ENCODE results near the gene ITGB4.

The ITGB4 gene

GRCh38 chr17:75727391-75727790 is 6.1 kb downstream of the ITGB4 start:
- H3K4me3 ChIP-seq (ENCODE audit: control insufficient read depth in 1 of 7, extremely low read depth in 1 of 7, insufficient read depth in 4 of 7, low read depth in 2 of 7, low read length in 6 of 7): no peak overlapping the region
- H3K27me3 ChIP-seq (replicated peaks in 2 of 5; ENCODE audit: control insufficient read depth in 4 of 5, insufficient read depth in 5 of 5, low read length in 4 of 5): no peaks in the 10 kb centered on the region
- 93% methylated on average over 14 of the region's 18 CpGs for WGBS (ENCODE audit: insufficient coverage)
- no peak for DNase-seq
- H3K4me1 ChIP-seq (ENCODE audit: control extremely low read depth in 1 of 4, control insufficient read depth in 4 of 4, insufficient read depth in 4 of 4, low read length in 3 of 4): no peaks in the 10 kb centered on the region
- H3K27ac ChIP-seq (ENCODE audit: insufficient read depth in 1 of 2, low read depth in 1 of 2, low read length in 2 of 2, poor library complexity in 1 of 2, severe bottlenecking in 2 of 2): no peak overlapping the region
- CTCF ChIA-PET: interaction anchor here (0.6 to 8.4 kb wide), 6 partner anchors 13 to 624 kb away, joined by 3 to 41 read pairs (median 3); no protein-coding TSS in a partner anchor
- POLR2A ChIA-PET: no interaction called here
- no peaks in the 10 kb centered on the region for H3K9me3 ChIP-seq (ENCODE audit: control extremely low read depth in 1 of 5, control insufficient read depth in 4 of 5, insufficient read depth in 2 of 5, low read depth in 1 of 5, low read length in 4 of 5)
- no peaks in the 10 kb centered on the region for H3K36me3 ChIP-seq (ENCODE audit: control insufficient read depth in 4 of 4, insufficient read depth in 4 of 4, low read length in 3 of 4)

- no peak overlapping the region for H3K27ac ChIP-seq (ENCODE audit: insufficient read depth in 1 of 2, low read depth in 1 of 2, low read length in 2 of 2, poor library complexity in 1 of 2, severe bottlenecking in 2 of 2)
- CTCF ChIA-PET: interaction anchor here (0.6 to 8.4 kb wide), 5 partner anchors 9 to 96 kb away, joined by 3 to 41 read pairs (median 3); partner anchors contain the start of gene SMIM5
- no peak overlapping the region for H3K4me3 ChIP-seq (ENCODE audit: control insufficient read depth in 1 of 7, extremely low read depth in 1 of 7, insufficient read depth in 4 of 7, low read depth in 2 of 7, low read length in 6 of 7)
- POLR2A ChIA-PET: interaction anchor here (1.2 kb wide), 1 partner anchor 9 kb away, joined by 3 read pairs; no protein-coding TSS in a partner anchor
- no peaks in the 10 kb centered on the region for H3K27me3 ChIP-seq (replicated peaks in 2 of 5; ENCODE audit: control insufficient read depth in 4 of 5, insufficient read depth in 5 of 5, low read length in 4 of 5)
- WGBS (ENCODE audit: insufficient coverage): 94% methylated on average over 7 of the region's 7 CpGs
- peaks cover 0 to under 1% (median 0%) of the 10 kb centered on the region in 4 experiments for H3K4me1 ChIP-seq (ENCODE audit: control extremely low read depth in 1 of 4, control insufficient read depth in 4 of 4, insufficient read depth in 4 of 4, low read length in 3 of 4)
- H3K9me3 ChIP-seq (ENCODE audit: control extremely low read depth in 1 of 5, control insufficient read depth in 4 of 5, insufficient read depth in 2 of 5, low read depth in 1 of 5, low read length in 4 of 5): no peaks in the 10 kb centered on the region
- no peaks in the 10 kb centered on the region for H3K36me3 ChIP-seq (ENCODE audit: control insufficient read depth in 4 of 4, insufficient read depth in 4 of 4, low read length in 3 of 4)
- no peak for DNase-seq
Measured at GRCh38 chr17:75729351-75729750, 8.1 kb downstream of the ITGB4 start.

- no peaks in the 10 kb centered on the region for H3K36me3 ChIP-seq (ENCODE audit: control insufficient read depth in 4 of 4, insufficient read depth in 4 of 4, low read length in 3 of 4)
- H3K4me3 ChIP-seq (ENCODE audit: control insufficient read depth in 1 of 7, extremely low read depth in 1 of 7, insufficient read depth in 4 of 7, low read depth in 2 of 7, low read length in 6 of 7): no peak overlapping the region
- H3K27ac ChIP-seq (ENCODE audit: insufficient read depth in 1 of 2, low read depth in 1 of 2, low read length in 2 of 2, poor library complexity in 1 of 2, severe bottlenecking in 2 of 2): no peak overlapping the region
- no peak for DNase-seq
- no peaks in the 10 kb centered on the region for H3K9me3 ChIP-seq (ENCODE audit: control extremely low read depth in 1 of 5, control insufficient read depth in 4 of 5, insufficient read depth in 2 of 5, low read depth in 1 of 5, low read length in 4 of 5)
- H3K4me1 ChIP-seq (ENCODE audit: control extremely low read depth in 1 of 4, control insufficient read depth in 4 of 4, insufficient read depth in 4 of 4, low read length in 3 of 4): peaks cover 0 to 5% (median 1%) of the 10 kb centered on the region in 4 experiments
- WGBS (ENCODE audit: insufficient coverage): 97% methylated on average over 17 of the region's 24 CpGs
- POLR2A ChIA-PET: interaction anchor here (1.2 kb wide), 1 partner anchor 10 kb away, joined by 3 read pairs; no protein-coding TSS in a partner anchor
- no peaks in the 10 kb centered on the region for H3K27me3 ChIP-seq (replicated peaks in 2 of 5; ENCODE audit: control insufficient read depth in 4 of 5, insufficient read depth in 5 of 5, low read length in 4 of 5)
- CTCF ChIA-PET: interaction anchor here (0.6 to 8.4 kb wide), 6 partner anchors 8 to 97 kb away, joined by 3 to 41 read pairs (median 4); partner anchors contain the start of gene SMIM5
Measured at GRCh38 chr17:75730065-75730464, 8.8 kb downstream of the ITGB4 start.

GRCh38 chr17:75731086-75731715 is 9.9 kb downstream of the ITGB4 start:
- H3K27ac ChIP-seq (ENCODE audit: insufficient read depth in 1 of 2, low read depth in 1 of 2, low read length in 2 of 2, poor library complexity in 1 of 2, severe bottlenecking in 2 of 2): no peak overlapping the region
- POLR2A ChIA-PET: interaction anchor here (0.5 kb wide), 1 partner anchor 38 kb away, joined by 3 read pairs; no protein-coding TSS in a partner anchor
- H3K27me3 ChIP-seq (replicated peaks in 2 of 5; ENCODE audit: control insufficient read depth in 4 of 5, insufficient read depth in 5 of 5, low read length in 4 of 5): no peaks in the 10 kb centered on the region
- CTCF ChIA-PET: interaction anchor here (0.7 to 8.4 kb wide), 3 partner anchors 18 to 95 kb away, joined by 3 to 41 read pairs (median 5); no protein-coding TSS in a partner anchor
- H3K4me1 ChIP-seq (ENCODE audit: control extremely low read depth in 1 of 4, control insufficient read depth in 4 of 4, insufficient read depth in 4 of 4, low read length in 3 of 4): peaks cover 0 to 5% (median 1%) of the 10 kb centered on the region in 4 experiments
- H3K36me3 ChIP-seq (ENCODE audit: control insufficient read depth in 4 of 4, insufficient read depth in 4 of 4, low read length in 3 of 4): no peaks in the 10 kb centered on the region
- H3K9me3 ChIP-seq (ENCODE audit: control extremely low read depth in 1 of 5, control insufficient read depth in 4 of 5, insufficient read depth in 2 of 5, low read depth in 1 of 5, low read length in 4 of 5): no peaks in the 10 kb centered on the region
- H3K4me3 ChIP-seq (ENCODE audit: control insufficient read depth in 1 of 7, extremely low read depth in 1 of 7, insufficient read depth in 4 of 7, low read depth in 2 of 7, low read length in 6 of 7): no peak overlapping the region
- DNase-seq: no peak
- 96% methylated on average over 26 of the region's 26 CpGs for WGBS (ENCODE audit: insufficient coverage)

GRCh38 chr17:75731716-75732498 is 10.6 kb downstream of the ITGB4 start:
- no peaks in the 10 kb centered on the region for H3K36me3 ChIP-seq (ENCODE audit: control insufficient read depth in 4 of 4, insufficient read depth in 4 of 4, low read length in 3 of 4)
- H3K27ac ChIP-seq (ENCODE audit: insufficient read depth in 1 of 2, low read depth in 1 of 2, low read length in 2 of 2, poor library complexity in 1 of 2, severe bottlenecking in 2 of 2): no peak overlapping the region
- no peaks in the 10 kb centered on the region for H3K9me3 ChIP-seq (ENCODE audit: control extremely low read depth in 1 of 5, control insufficient read depth in 4 of 5, insufficient read depth in 2 of 5, low read depth in 1 of 5, low read length in 4 of 5)
- POLR2A ChIA-PET: no interaction called here
- 97% methylated on average over 25 of the region's 31 CpGs for WGBS (ENCODE audit: insufficient coverage)
- no peaks in the 10 kb centered on the region for H3K27me3 ChIP-seq (replicated peaks in 2 of 5; ENCODE audit: control insufficient read depth in 4 of 5, insufficient read depth in 5 of 5, low read length in 4 of 5)
- H3K4me1 ChIP-seq (ENCODE audit: control extremely low read depth in 1 of 4, control insufficient read depth in 4 of 4, insufficient read depth in 4 of 4, low read length in 3 of 4): peaks cover 0 to 5% (median 1%) of the 10 kb centered on the region in 4 experiments
- CTCF ChIA-PET: interaction anchor here (0.7 to 8.4 kb wide), 2 partner anchors 18 to 22 kb away, joined by 3 to 41 read pairs; no protein-coding TSS in a partner anchor
- no peak overlapping the region for H3K4me3 ChIP-seq (ENCODE audit: control insufficient read depth in 1 of 7, extremely low read depth in 1 of 7, insufficient read depth in 4 of 7, low read depth in 2 of 7, low read length in 6 of 7)
- no peak for DNase-seq

GRCh38 chr17:75733471-75733870 is 12.2 kb downstream of the ITGB4 start:
- H3K27me3 ChIP-seq (replicated peaks in 2 of 5; ENCODE audit: control insufficient read depth in 4 of 5, insufficient read depth in 5 of 5, low read length in 4 of 5): no peaks in the 10 kb centered on the region
- POLR2A ChIA-PET: no interaction called here
- no peaks in the 10 kb centered on the region for H3K36me3 ChIP-seq (ENCODE audit: control insufficient read depth in 4 of 4, insufficient read depth in 4 of 4, low read length in 3 of 4)

More at GRCh38 chr17:75733471-75733870, 12.2 kb downstream of the ITGB4 start:
- Histone ChIP-seq H3K9me3 (ENCODE audit: control extremely low read depth in 1 of 5, control insufficient read depth in 4 of 5, insufficient read depth in 2 of 5, low read depth in 1 of 5, low read length in 4 of 5) (no peaks in the 10 kb centered on the region), H3K4me3 (ENCODE audit: control insufficient read depth in 1 of 7, extremely low read depth in 1 of 7, insufficient read depth in 4 of 7, low read depth in 2 of 7, low read length in 6 of 7) (no peak overlapping the region), H3K4me1 (ENCODE audit: control extremely low read depth in 1 of 4, control insufficient read depth in 4 of 4, insufficient read depth in 4 of 4, low read length in 3 of 4) (peaks cover 0 to 10% (median 5%) of the 10 kb centered on the region in 4 experiments), H3K27ac (ENCODE audit: insufficient read depth in 1 of 2, low read depth in 1 of 2, low read length in 2 of 2, poor library complexity in 1 of 2, severe bottlenecking in 2 of 2) (no peak overlapping the region)
- CTCF ChIA-PET: interaction anchor here (0.9 to 8.4 kb wide), 4 partner anchors 8 to 217 kb away, joined by 3 to 41 read pairs (median 4); partner anchors contain the start of gene TSEN54
- WGBS (ENCODE audit: insufficient coverage): 93% methylated on average over 18 of the region's 18 CpGs
- DNase-seq: no peak

All from common myeloid progenitor, CD34-positive (primary cell).